ENCODE data around the gene FBXO8. TPM values are rescaled to one million over a fixed set of nuclear protein-coding genes. Genes with fewer than 3 reads are reported as not detected.

FBXO8 gene
- total RNA-seq, 4 donors from 2014 or later = 24.8 to 36.3 (median 30.2) TPM

DNA sequence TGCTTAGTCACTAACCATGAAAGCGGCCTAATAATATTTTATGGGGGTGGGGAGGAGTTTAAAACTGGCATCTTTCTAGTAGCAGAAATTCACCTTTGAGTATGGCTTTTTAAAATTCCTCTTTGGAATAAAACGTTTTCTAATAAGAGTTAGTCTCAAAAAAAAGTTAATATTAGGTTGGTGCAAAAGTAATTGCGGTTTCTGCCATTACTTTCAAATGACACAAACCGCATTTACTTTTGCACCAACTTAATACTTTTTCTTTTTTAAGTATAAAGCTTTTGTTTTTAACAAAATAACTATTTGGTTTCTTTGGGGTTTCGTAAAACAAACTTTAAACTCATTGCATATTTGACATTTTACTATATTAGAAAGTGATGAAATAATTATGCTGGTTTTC, 68.4 kb downstream of the FBXO8 start:
- no peaks in the 10 kb centered on the region for H3K9me3 ChIP-seq
- no peak for TF ChIP-seq POLR2A (IDR thresholded peaks at IDR 0.05)
- TF ChIP-seq, protein P1, sequence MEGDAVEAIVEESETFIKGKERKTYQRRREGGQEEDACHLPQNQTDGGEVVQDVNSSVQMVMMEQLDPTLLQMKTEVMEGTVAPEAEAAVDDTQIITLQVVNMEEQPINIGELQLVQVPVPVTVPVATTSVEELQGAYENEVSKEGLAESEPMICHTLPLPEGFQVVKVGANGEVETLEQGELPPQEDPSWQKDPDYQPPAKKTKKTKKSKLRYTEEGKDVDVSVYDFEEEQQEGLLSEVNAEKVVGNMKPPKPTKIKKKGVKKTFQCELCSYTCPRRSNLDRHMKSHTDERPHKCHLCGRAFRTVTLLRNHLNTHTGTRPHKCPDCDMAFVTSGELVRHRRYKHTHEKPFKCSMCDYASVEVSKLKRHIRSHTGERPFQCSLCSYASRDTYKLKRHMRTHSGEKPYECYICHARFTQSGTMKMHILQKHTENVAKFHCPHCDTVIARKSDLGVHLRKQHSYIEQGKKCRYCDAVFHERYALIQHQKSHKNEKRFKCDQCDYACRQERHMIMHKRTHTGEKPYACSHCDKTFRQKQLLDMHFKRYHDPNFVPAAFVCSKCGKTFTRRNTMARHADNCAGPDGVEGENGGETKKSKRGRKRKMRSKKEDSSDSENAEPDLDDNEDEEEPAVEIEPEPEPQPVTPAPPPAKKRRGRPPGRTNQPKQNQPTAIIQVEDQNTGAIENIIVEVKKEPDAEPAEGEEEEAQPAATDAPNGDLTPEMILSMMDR (IDR thresholded peaks at IDR 0.05) = no peak
- H3K27ac ChIP-seq = no peak overlapping the region
- H3K27me3 ChIP-seq = peaks cover 0 to 38% of the 10 kb centered on the region in 2 donors
- no peak overlapping the region for H3K4me3 ChIP-seq
- H3K36me3 ChIP-seq = no peaks in the 10 kb centered on the region
- peaks cover 0 to 31% (median 0%) of the 10 kb centered on the region in 4 donors for H3K4me1 ChIP-seq
- DNase-seq = no peak

DNA sequence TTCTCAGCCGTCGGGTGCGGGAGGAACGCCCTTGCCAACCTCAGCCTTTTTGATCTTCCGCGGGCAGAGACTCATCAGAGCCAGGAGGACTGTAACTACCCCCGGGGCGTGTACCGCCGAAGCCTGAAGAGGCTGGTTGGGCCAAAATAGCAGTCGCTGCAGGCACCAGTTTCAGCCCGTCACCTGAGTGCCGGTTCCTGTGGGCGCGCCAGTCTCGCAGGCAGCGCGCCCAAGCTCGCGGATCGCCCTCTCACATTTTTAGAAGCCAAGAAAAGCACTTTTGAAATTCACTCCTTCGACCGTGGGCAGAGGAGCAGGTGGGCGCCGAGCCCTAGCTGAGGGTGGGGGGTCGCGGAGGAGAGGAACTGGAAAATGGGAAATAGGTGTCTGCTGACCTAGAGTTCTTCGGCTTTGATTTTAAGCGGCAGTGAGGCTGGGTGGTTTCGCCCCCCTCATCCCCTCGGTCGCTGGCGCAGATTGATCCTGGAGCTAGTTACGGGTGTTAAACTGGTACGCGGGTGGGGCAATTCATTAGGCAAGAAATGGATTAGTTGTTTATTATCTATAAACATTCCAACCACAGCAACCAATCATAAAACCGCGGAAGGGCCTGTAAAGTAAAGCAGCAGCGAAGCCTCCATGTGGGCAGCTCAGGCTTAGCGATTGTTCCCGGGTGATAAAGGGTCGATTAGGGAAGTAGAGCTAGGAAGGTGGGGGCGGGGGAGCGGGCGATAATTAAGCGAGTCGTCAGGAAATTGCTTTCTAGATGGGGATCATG, 69.2 kb downstream of the FBXO8 start:
- no peak for DNase-seq

DNA sequence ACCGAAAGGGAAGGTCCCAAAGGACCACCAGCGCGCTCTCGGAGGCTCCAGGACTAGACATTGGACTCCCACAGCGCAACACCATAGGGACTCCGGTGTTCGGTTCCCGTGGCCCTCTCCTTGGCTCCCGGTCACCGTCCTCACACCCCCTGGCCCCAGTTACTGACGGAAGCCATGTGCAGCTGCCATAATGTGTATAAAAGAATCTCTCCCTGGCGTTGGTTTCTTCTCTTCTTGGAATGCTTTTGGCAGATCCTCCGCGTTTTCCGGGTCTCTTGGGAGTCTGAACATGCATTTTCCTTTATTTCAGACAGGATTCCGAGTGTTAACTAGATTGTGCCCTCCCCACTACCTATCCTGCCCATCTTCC, 69.8 kb downstream of the FBXO8 start:
- no peak overlapping the region for H3K27ac ChIP-seq
- H3K4me1 ChIP-seq = peaks cover 0 to 31% (median 0%) of the 10 kb centered on the region in 4 donors
- peaks cover 0 to 38% of the 10 kb centered on the region in 2 donors for H3K27me3 ChIP-seq
- TF ChIP-seq, protein P1 (IDR thresholded peaks at IDR 0.05) = no peak
- TF ChIP-seq POLR2A (IDR thresholded peaks at IDR 0.05) = no peak
- peak overlapping the region in 2 of 4 donors; percentile 15 to 21 for H3K4me3 ChIP-seq
- H3K36me3 ChIP-seq = no peaks in the 10 kb centered on the region
- H3K9me3 ChIP-seq = no peaks in the 10 kb centered on the region
- DNase-seq = no peak

More for the DNA sequence above, 69.2 kb downstream of the FBXO8 start:
- no peaks in the 10 kb centered on the region for H3K36me3 ChIP-seq
- H3K4me3 ChIP-seq = peak overlapping the region in 2 of 4 donors; percentile 15 to 21
- no peak overlapping the region for H3K27ac ChIP-seq
- H3K9me3 ChIP-seq = no peaks in the 10 kb centered on the region
- TF ChIP-seq, protein P1 (IDR thresholded peaks at IDR 0.05) = no peak
- TF ChIP-seq POLR2A (IDR thresholded peaks at IDR 0.05) = no peak
- peaks cover 0 to 38% of the 10 kb centered on the region in 2 donors for H3K27me3 ChIP-seq
- peaks cover 0 to 31% (median 0%) of the 10 kb centered on the region in 4 donors for H3K4me1 ChIP-seq

DNA sequence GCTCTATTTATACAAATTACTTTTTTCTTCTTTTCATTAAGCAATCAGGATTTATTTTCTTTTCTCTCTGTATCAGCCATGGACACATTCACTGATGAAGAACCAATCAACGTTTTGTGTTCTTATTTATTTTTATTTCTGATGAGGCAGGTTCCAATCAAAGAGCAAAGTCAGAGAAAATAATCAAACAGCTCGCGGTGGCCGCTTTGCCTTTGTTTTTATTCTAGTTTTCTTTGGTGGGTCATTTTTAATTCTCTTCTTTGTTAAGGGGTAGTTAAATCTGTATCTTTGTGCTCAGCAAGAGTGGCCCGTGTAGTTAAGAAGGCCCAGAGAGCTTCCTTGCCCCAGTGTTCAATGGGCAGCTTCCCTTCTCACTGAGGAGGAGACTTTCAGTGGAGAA, 71.4 kb downstream of the FBXO8 start:
- no peaks in the 10 kb centered on the region for H3K9me3 ChIP-seq
- no peaks in the 10 kb centered on the region for H3K36me3 ChIP-seq
- H3K4me3 ChIP-seq = no peak overlapping the region
- TF ChIP-seq, protein P1 (IDR thresholded peaks at IDR 0.05) = no peak
- no peak for TF ChIP-seq POLR2A (IDR thresholded peaks at IDR 0.05)
- peaks cover 0 to 31% of the 10 kb centered on the region in 2 donors for H3K27me3 ChIP-seq
- DNase-seq = no peak
- no peak overlapping the region for H3K27ac ChIP-seq
- H3K4me1 ChIP-seq = peaks cover 0 to 18% (median 0%) of the 10 kb centered on the region in 4 donors

DNA sequence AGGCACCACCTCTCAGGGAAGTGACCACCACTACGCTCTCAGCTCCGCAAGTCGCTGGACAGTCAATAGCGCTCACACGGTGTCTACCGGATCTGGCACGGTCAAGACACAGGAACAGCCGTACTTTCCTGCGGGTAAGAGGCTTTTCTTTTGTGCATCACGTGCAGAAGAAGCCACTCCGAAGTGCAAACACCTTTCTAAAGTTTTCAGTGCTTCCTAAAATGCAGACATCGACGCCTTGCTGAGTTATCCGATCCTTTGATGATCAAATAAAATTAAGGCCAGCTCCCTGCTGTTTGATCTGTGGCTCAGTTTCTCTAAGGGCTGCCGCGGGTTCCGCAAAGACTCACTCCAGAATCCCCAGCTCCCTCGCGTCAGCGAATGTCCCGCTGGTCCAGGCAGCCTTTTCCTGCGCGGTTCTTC, 71.8 kb downstream of the FBXO8 start:
- Histone ChIP-seq H3K27me3 (peaks cover 0 to 27% of the 10 kb centered on the region in 2 donors), H3K4me3 (no peak overlapping the region), H3K4me1 (peaks cover 0 to 14% (median 0%) of the 10 kb centered on the region in 4 donors), H3K9me3 (no peaks in the 10 kb centered on the region), H3K36me3 (no peaks in the 10 kb centered on the region), H3K27ac (no peak overlapping the region)
- no peak for TF ChIP-seq POLR2A (IDR thresholded peaks at IDR 0.05)
- TF ChIP-seq, protein P1 (IDR thresholded peaks at IDR 0.05) = no peak
- DNase-seq = no peak
